ENCODE results near the gene ACTR3C.
"Not testable (repeated sequence)": the region's sequence is repeated elsewhere in the genome, so short reads cannot be mapped to it uniquely, and the experiment has no call there.

ACTR3C gene

GRCh38 chr7:150285849-150286754, 37.2 kb downstream of the ACTR3C start:
- peak in 1 of 2 donors; percentile 4 for DNase-seq (ENCODE audit: low read depth in 1 of 2, low spot score in 1 of 2)

- not testable (repeated sequence) for DNase-seq (ENCODE audit: low read depth in 1 of 2, low spot score in 1 of 2)
Measured at GRCh38 chr7:150283608-150284007, 39.7 kb downstream of the ACTR3C start.

- DNase-seq (ENCODE audit: low read depth in 1 of 2, low spot score in 1 of 2), result not testable (repeated sequence)
Measured at GRCh38 chr7:150283111-150283510, 40.2 kb downstream of the ACTR3C start.

- DNase-seq (ENCODE audit: low read depth in 1 of 2, low spot score in 1 of 2), result not testable (repeated sequence)
Measured at GRCh38 chr7:150281681-150282403, 41.5 kb downstream of the ACTR3C start.

GRCh38 chr7:150278383-150278782, 45.0 kb downstream of the ACTR3C start:
- DNase-seq (ENCODE audit: low read depth in 1 of 2, low spot score in 1 of 2), result not testable (repeated sequence)

GRCh38 chr7:150276132-150276695, 47.1 kb downstream of the ACTR3C start:
- DNase-seq (ENCODE audit: low read depth in 1 of 2, low spot score in 1 of 2), result peak in 1 of 2 donors; percentile 32

GRCh38 chr7:150271898-150272297, 51.4 kb downstream of the ACTR3C start:
- DNase-seq (ENCODE audit: low read depth in 1 of 2, low spot score in 1 of 2), result not testable (repeated sequence)

- not testable (repeated sequence) for DNase-seq (ENCODE audit: low read depth in 1 of 2, low spot score in 1 of 2)
Measured at GRCh38 chr7:150270101-150270824, 53.1 kb downstream of the ACTR3C start.

GRCh38 chr7:150268798-150269197, 54.5 kb downstream of the ACTR3C start:
- DNase-seq (ENCODE audit: low read depth in 1 of 2, low spot score in 1 of 2), result not testable (repeated sequence)

- DNase-seq (ENCODE audit: low read depth in 1 of 2, low spot score in 1 of 2), result not testable (repeated sequence)
Measured at GRCh38 chr7:150268287-150268686, 55.1 kb downstream of the ACTR3C start.

GRCh38 chr7:150266953-150267665, 56.2 kb downstream of the ACTR3C start:
- not testable (repeated sequence) for DNase-seq (ENCODE audit: low read depth in 1 of 2, low spot score in 1 of 2)

GRCh38 chr7:150262656-150263055, 60.7 kb downstream of the ACTR3C start:
- not testable (repeated sequence) for DNase-seq (ENCODE audit: low read depth in 1 of 2, low spot score in 1 of 2)

- not testable (repeated sequence) for DNase-seq (ENCODE audit: low read depth in 1 of 2, low spot score in 1 of 2)
Measured at GRCh38 chr7:150247745-150248144, 75.6 kb downstream of the ACTR3C start.

- not testable (repeated sequence) for DNase-seq (ENCODE audit: low read depth in 1 of 2, low spot score in 1 of 2)
Measured at GRCh38 chr7:150245208-150245607, 78.1 kb downstream of the ACTR3C start.

- DNase-seq (ENCODE audit: low read depth in 1 of 2, low spot score in 1 of 2), result not testable (repeated sequence)
Measured at GRCh38 chr7:150242935-150243334, 80.4 kb downstream of the ACTR3C start.

GRCh38 chr7:150225444-150225843, 97.9 kb downstream of the ACTR3C start:
- DNase-seq (ENCODE audit: low read depth in 1 of 2, low spot score in 1 of 2), result not testable (repeated sequence)

- DNase-seq (ENCODE audit: low read depth in 1 of 2, low spot score in 1 of 2), result not testable (repeated sequence)
Measured at GRCh38 chr7:150222083-150222972, 101.0 kb downstream of the ACTR3C start.

- not testable (repeated sequence) for DNase-seq (ENCODE audit: low read depth in 1 of 2, low spot score in 1 of 2)
Measured at GRCh38 chr7:150220673-150221181, 102.6 kb downstream of the ACTR3C start.

Measured in activated CD4-positive, alpha-beta T cell treated with anti-CD3 and anti-CD28 coated beads, Interleukin-2, amount 50 U/mL, for 24 hours (primary cell).